A549 (cell line): Measurements from ENCODE around the gene SKI. TPM values are rescaled to one million over a fixed set of nuclear protein-coding genes. Genes with fewer than 3 reads are reported as not detected.

ENCODE experiments used
- ATAC-seq, 2 experiments: fragments of 200-7000 bp in 1 of 2; fragments of >200 bp in 1 of 2; cut with Nextera tagmentation in 1 of 2; cut with Tn5 transposase in 1 of 2; 3 replicates each; pipeline versions ENCODE4 v1.8.0 to v1.9.1; 2018 to 2020; ENCODE audit warnings: mild to moderate bottlenecking in 1 of 2, moderate library complexity in 1 of 2
- CTCF ChIA-PET: fragments of 300-600 bp; sonication (Branson Sonifier 250); formaldehyde crosslinking; extraction: SDS; loops from one replicate; lab custom pipeline; 2021; ENCODE audit warnings: antibody characterized with exemption, inconsistent platforms; lab: Yijun Ruan, JAX
- POLR2A ChIA-PET: fragments of 350-600 bp; formaldehyde crosslinking; extraction: SDS; loops from one replicate; lab custom pipeline; 2021; ENCODE audit warnings: antibody characterized with exemption, inconsistent platforms; lab: Yijun Ruan, JAX
- DNase-seq, 2 experiments: peaks; one replicate each; pipeline versions ENCODE4 v3.0.0 to v3.0.0-alpha.2; 2011 to 2016; ENCODE audit warnings: low read depth in 1 of 2, low spot score in 1 of 2
- FAIRE-seq: peaks from 2 replicates; lab custom pipeline; 2011; peaks lifted over from hg19 to GRCh38; lab: Jason Lieb, UNC
- H3K27ac ChIP-seq, 2 experiments: fragments of >200 bp; sonication (Bioruptor Twin); formaldehyde crosslinking; 3 replicates each; pipeline ENCODE4 v1.5.1; 2016 to 2017
- H3K4me1 ChIP-seq: fragments of >200 bp; sonication (Bioruptor Twin); formaldehyde crosslinking; 3 replicates; pipeline ENCODE4 v1.6.1; 2016
- H3K4me2 ChIP-seq: fragments of >200 bp; sonication (Bioruptor Twin); formaldehyde crosslinking; 3 replicates; pipeline ENCODE4 v1.6.1; 2016
- H3K4me3 ChIP-seq: fragments of >200 bp; sonication (Bioruptor Twin); formaldehyde crosslinking; 3 replicates; pipeline ENCODE4 v1.5.1; 2016
- H3K9me3 ChIP-seq: fragments of >200 bp; sonication (Bioruptor Twin); formaldehyde crosslinking; 3 replicates; pipeline ENCODE4 v1.6.1; 2016
- ATOH8 ChIP-seq: fragments of 250-450 bp; sonication (Bioruptor Pico); IDR thresholded peaks from 2 replicates; pipeline ENCODE4 v1.5.0; 2020; ENCODE audit warnings: low read depth, mild to moderate bottlenecking, moderate library complexity
- BCL3 ChIP-seq: fragments of >200 bp; sonication (Bioruptor Twin); formaldehyde crosslinking; IDR thresholded peaks from 3 replicates; pipeline ENCODE4 v1.6.1; 2016
- BHLHE40 ChIP-seq: IDR thresholded peaks from 2 replicates; pipeline ENCODE4 v1.6.1; 2012; ENCODE audit warnings: low read depth, low read length, inconsistent platforms
- CEBPB ChIP-seq, 2 experiments: fragments of >200 bp in 1 of 2; sonication (Bioruptor Twin) in 1 of 2; formaldehyde crosslinking in 1 of 2; IDR thresholded peaks; 2 replicates each; pipeline ENCODE4 v1.6.1; 2012 to 2016
- CHD2 ChIP-seq: fragments of 150-350 bp; IDR thresholded peaks from 2 replicates; pipeline ENCODE4 v1.6.1; 2014; ENCODE audit warnings: low read length; ENCODE audit not compliant: partially characterized antibody
- CHD4 ChIP-seq: fragments of 200-600 bp; sonication (generic); IDR thresholded peaks from 2 replicates; pipeline ENCODE4 v1.6.1; 2016; ENCODE audit warnings: antibody characterized with exemption, mild to moderate bottlenecking, borderline replicate concordance
- CTCF ChIP-seq: fragments of >200 bp; sonication (Bioruptor Twin); formaldehyde crosslinking; IDR thresholded peaks from 3 replicates; pipeline ENCODE4 v1.5.1; 2016
- E2F6 ChIP-seq: IDR thresholded peaks from 2 replicates; pipeline ENCODE4 v1.6.1; 2012; ENCODE audit warnings: low read depth, borderline replicate concordance
- EHMT2 ChIP-seq: fragments of 200-600 bp; sonication (generic); IDR thresholded peaks from 2 replicates; pipeline ENCODE4 v1.6.1; 2016; ENCODE audit warnings: antibody characterized with exemption, low read depth, mild to moderate bottlenecking, moderate library complexity
- ELK1 ChIP-seq: fragments of 150-350 bp; IDR thresholded peaks from 2 replicates; pipeline ENCODE4 v1.6.1; 2014; ENCODE audit warnings: low read depth, mild to moderate bottlenecking, low read length
- EP300 ChIP-seq, 2 experiments: fragments of >200 bp; sonication (Bioruptor Twin); formaldehyde crosslinking; IDR thresholded peaks; 2 replicates in 1 of 2; 3 replicates in 1 of 2; pipeline ENCODE4 v1.6.1; 2016 to 2017
- FOSB ChIP-seq: fragments of 250-450 bp; sonication (Bioruptor Pico); IDR thresholded peaks from 2 replicates; pipeline ENCODE4 v1.5.0; 2020; ENCODE audit warnings: mild to moderate bottlenecking, moderate library complexity
- FOSL2 ChIP-seq, 2 experiments: fragments of 450-650 bp in 1 of 2; fragments of >200 bp in 1 of 2; sonication (Bioruptor Twin) in 1 of 2; formaldehyde crosslinking; IDR thresholded peaks; 2 replicates each; pipeline versions ENCODE4 v1.5.0 to v1.6.1; 2016 to 2020; ENCODE audit warnings: mild to moderate bottlenecking in 1 of 2, moderate library complexity in 1 of 2
- FOXS1 ChIP-seq: fragments of 250-450 bp; sonication (Bioruptor Pico); IDR thresholded peaks from 2 replicates; pipeline ENCODE4 v1.5.0; 2020; ENCODE audit warnings: mild to moderate bottlenecking, moderate library complexity
- GATA3 ChIP-seq: IDR thresholded peaks from 2 replicates; pipeline ENCODE4 v1.6.1; 2012; ENCODE audit warnings: borderline replicate concordance
- HDAC2 ChIP-seq: fragments of 200-600 bp; sonication (generic); IDR thresholded peaks from 2 replicates; pipeline ENCODE4 v1.6.1; 2016
- HEYL ChIP-seq: fragments of 250-450 bp; sonication (Bioruptor Pico); IDR thresholded peaks from 2 replicates; pipeline ENCODE4 v1.8.0; 2021; ENCODE audit warnings: mild to moderate bottlenecking, moderate library complexity
- HOXB13 ChIP-seq: fragments of 250-450 bp; sonication (Bioruptor Pico); IDR thresholded peaks from 2 replicates; pipeline ENCODE4 v1.5.0; 2020; ENCODE audit warnings: low read depth, mild to moderate bottlenecking, moderate library complexity
- JUN ChIP-seq, 2 experiments: fragments of >200 bp; sonication (Bioruptor Twin); formaldehyde crosslinking; IDR thresholded peaks; 2 replicates in 1 of 2; 3 replicates in 1 of 2; pipeline ENCODE4 v1.6.1; 2016 to 2017
- KDM1A ChIP-seq: fragments of 200-600 bp; sonication (generic); IDR thresholded peaks from 2 replicates; pipeline ENCODE4 v1.6.1; 2016; ENCODE audit warnings: low read depth, mild to moderate bottlenecking
- MAZ ChIP-seq: fragments of 150-350 bp; IDR thresholded peaks from 2 replicates; pipeline ENCODE4 v1.6.1; 2014; ENCODE audit warnings: antibody characterized with exemption, low read depth, low read length, borderline replicate concordance
- NFE2L2 ChIP-seq: fragments of 150-350 bp; conservative IDR thresholded peaks from 2 replicates; pipeline ENCODE4 v1.6.1; 2014; ENCODE audit warnings: low read length
- PHF8 ChIP-seq: fragments of 200-600 bp; sonication (generic); IDR thresholded peaks from 2 replicates; pipeline ENCODE4 v1.6.1; 2016; ENCODE audit warnings: low read depth, mild to moderate bottlenecking, antibody characterized with exemption, moderate library complexity, borderline replicate concordance
- POLR2A ChIP-seq: IDR thresholded peaks from 2 replicates; pipeline ENCODE4 v1.6.1; 2012; ENCODE audit warnings: mild to moderate bottlenecking, low read length
- POLR2AphosphoS2 ChIP-seq: conservative IDR thresholded peaks from 2 replicates; pipeline ENCODE4 v1.6.1; 2012; ENCODE audit warnings: low read length, improper control_type of control experiment, inconsistent platforms
- RNF2 ChIP-seq: fragments of 200-600 bp; sonication (generic); IDR thresholded peaks from 2 replicates; pipeline ENCODE4 v1.6.1; 2016; ENCODE audit warnings: low read depth, mild to moderate bottlenecking, antibody characterized with exemption, moderate library complexity, borderline replicate concordance
- SMC3 ChIP-seq: fragments of >200 bp; sonication (Bioruptor Twin); formaldehyde crosslinking; IDR thresholded peaks from 3 replicates; pipeline ENCODE4 v1.6.1; 2018; ENCODE audit warnings: inconsistent platforms
- SREBF2 ChIP-seq: fragments of 450-650 bp; IDR thresholded peaks from 2 replicates; pipeline ENCODE4 v1.6.1; 2014; ENCODE audit warnings: mild to moderate bottlenecking, moderate library complexity
- TP53 ChIP-seq: fragments of 250-450 bp; sonication (Bioruptor Pico); IDR thresholded peaks from 2 replicates; pipeline ENCODE4 v1.5.0; 2021; ENCODE audit warnings: mild to moderate bottlenecking, moderate library complexity
- USF2 ChIP-seq: fragments of 450-650 bp; IDR thresholded peaks from 2 replicates; pipeline ENCODE4 v1.6.1; 2014; ENCODE audit warnings: antibody characterized with exemption
- ZC3H11A ChIP-seq: fragments of 450-650 bp; IDR thresholded peaks from 2 replicates; pipeline ENCODE4 v1.6.1; 2014; ENCODE audit warnings: antibody characterized with exemption, mild to moderate bottlenecking
- ZFP36 ChIP-seq: fragments of 450-650 bp; IDR thresholded peaks from 2 replicates; pipeline ENCODE4 v1.6.1; 2014; ENCODE audit warnings: borderline replicate concordance; ENCODE audit not compliant: partially characterized antibody
- ZSCAN20 ChIP-seq: fragments of 250-450 bp; sonication (Bioruptor Pico); IDR thresholded peaks from 2 replicates; pipeline ENCODE4 v1.8.0; 2022; ENCODE audit warnings: mild to moderate bottlenecking, moderate library complexity
- WGBS: methylation state at CpG from one replicate; pipeline ENCODE4 v1.1.6; 2017; ENCODE audit errors: missing lambda C conversion rate; 5-methylcytosine and 5-hydroxymethylcytosine counted together
- polyA plus RNA-seq, 4 experiments: library from polyadenylated mRNA; depleted of rRNA in 3 of 4; stranded (reverse); fragments of >200 nt; fragmentation: RNase III in 1 of 4; extraction: RNeasy Plus Mini Kit Qiagen cat#74134 plus additional on column Dnase treatment in 1 of 4; gene quantifications; 2 replicates in 3 of 4; 3 replicates in 1 of 4; pipeline ENCODE4 v1.2.3, GENCODE V29; 2011 to 2017

Gene SKI
- polyA plus RNA-seq, 2 of the 4 experiments (the other 2 are of a cell fraction): 2.8 to 12.0 TPM

- Histone ChIP-seq H3K27ac (no peak overlapping the region), H3K4me2 (no peak overlapping the region), H3K4me3 (no peak overlapping the region), H3K4me1 (no peaks in the 10 kb centered on the region), H3K9me3 (no peaks in the 10 kb centered on the region)
- ATAC-seq: no peak
- FAIRE-seq: no peak
- DNase-seq: no peak
- TF ChIP-seq BHLHE40 (no peak), ZC3H11A (no peak), CHD4 (no peak), MAZ (no peak), HDAC2 (no peak), EP300 (IDR thresholded peaks at IDR 0.05) (no peak), ELK1 (no peak), PHF8 (no peak), EHMT2 (no peak), POLR2A (no peak), TP53 (no peak), NFE2L2 (no peak), SMC3 (no peak), HOXB13 (CRISPR knock-in tag) (no peak), FOSL2 (IDR thresholded peaks at IDR 0.05) (no peak), FOSL2 (CRISPR knock-in tag; IDR thresholded peaks at IDR 0.05) (no peak), ZSCAN20 (no peak), POLR2AphosphoS2 (no peak), CHD2 (no peak)
- CTCF ChIA-PET: interaction anchor here (0.6 to 1.4 kb wide), 4 partner anchors 61 to 102 kb away, joined by 3 read pairs; partner anchors contain the start of gene FAAP20
- 96% methylated on average over 20 of the region's 35 CpGs for WGBS
- POLR2A ChIA-PET: no interaction called here
Observed at GRCh38 chr1:2297246-2298011, 69.3 kb downstream of the SKI start.

GRCh38 chr1:2298685-2299084, 70.6 kb downstream of the SKI start:
- ChIA-PET POLR2A (no interaction called here), CTCF (interaction anchor here (0.7 to 1.4 kb wide), 3 partner anchors 10 to 104 kb away, joined by 3 read pairs; partner anchors contain the start of gene FAAP20)
- no peak overlapping the region for H3K4me3 ChIP-seq
- FAIRE-seq: no peak
- no peaks in the 10 kb centered on the region for H3K9me3 ChIP-seq
- no peaks in the 10 kb centered on the region for H3K4me1 ChIP-seq
- DNase-seq: no peak
- no peak overlapping the region for H3K4me2 ChIP-seq
- ATAC-seq: no peak
- WGBS: 93% methylated on average over 6 of the region's 12 CpGs
- H3K27ac ChIP-seq: no peak overlapping the region
- TF ChIP-seq HDAC2: no peak
- no peak for TF ChIP-seq JUN (IDR thresholded peaks at IDR 0.05)
- TF ChIP-seq BCL3: no peak
- no peak for TF ChIP-seq GATA3
- TF ChIP-seq FOXS1 (CRISPR knock-in tag): no peak
- no peak for TF ChIP-seq TP53
- TF ChIP-seq FOSB (CRISPR knock-in tag): no peak
- no peak for TF ChIP-seq CEBPB (IDR thresholded peaks at IDR 0.05)
- TF ChIP-seq ATOH8: no peak
- TF ChIP-seq KDM1A: no peak
- TF ChIP-seq USF2: no peak
- TF ChIP-seq ZFP36: no peak
- TF ChIP-seq SREBF2: no peak
- TF ChIP-seq E2F6: no peak
- no peak for TF ChIP-seq NFE2L2
- no peak for TF ChIP-seq HEYL
- no peak for TF ChIP-seq RNF2
- no peak for TF ChIP-seq CTCF
